Activated naive CD4-positive, alpha-beta T cell treated with Interleukin-2 at 50 U/mL for 16 hours (primary cell): Measurements from ENCODE around the gene FSD2.
A peak's percentile ranks its signal among the peaks of the same experiment; 100 is the strongest.
"Not testable (repeated sequence)": the region's sequence is repeated elsewhere in the genome, so short reads cannot be mapped to it uniquely, and the experiment has no call there.

Source experiments
- DNase-seq: peaks from one replicate; pipeline ENCODE4 v3.0.0-alpha.2; 2020

The FSD2 gene

GRCh38 chr15:82788496-82788895 is 17.4 kb downstream of the FSD2 start:
- DNase-seq = no peak

- DNase-seq = no peak
These were observed 24.5 kb downstream of the FSD2 start for GRCh38 chr15:82781349-82781748.

- DNase-seq = no peak
These were observed 27.1 kb downstream of the FSD2 start for GRCh38 chr15:82778755-82779154.

- DNase-seq = no peak
These were observed 31.4 kb downstream of the FSD2 start for GRCh38 chr15:82774496-82774895.

GRCh38 chr15:82771789-82772607 is 33.9 kb downstream of the FSD2 start:
- no peak for DNase-seq

GRCh38 chr15:82768414-82769054 is 37.3 kb downstream of the FSD2 start:
- DNase-seq = no peak

- DNase-seq = no peak
These were observed 38.6 kb downstream of the FSD2 start for GRCh38 chr15:82767163-82767829.

GRCh38 chr15:82766201-82766600 is 39.7 kb downstream of the FSD2 start:
- DNase-seq = not testable (repeated sequence)

GRCh38 chr15:82764740-82765139 is 41.1 kb downstream of the FSD2 start:
- DNase-seq = no peak

- DNase-seq = no peak
These were observed 41.8 kb downstream of the FSD2 start for GRCh38 chr15:82764117-82764490.

GRCh38 chr15:82763361-82764116 is 42.3 kb downstream of the FSD2 start:
- no peak for DNase-seq

GRCh38 chr15:82751308-82751707 is 54.6 kb downstream of the FSD2 start:
- no peak for DNase-seq

- peak; percentile 9 for DNase-seq
These were observed 55.1 kb downstream of the FSD2 start for GRCh38 chr15:82750831-82751180.

- DNase-seq = peak; percentile 89
These were observed 55.7 kb downstream of the FSD2 start for GRCh38 chr15:82749951-82750830.

GRCh38 chr15:82748315-82748714 is 57.6 kb downstream of the FSD2 start:
- no peak for DNase-seq

GRCh38 chr15:82743810-82744209 is 62.1 kb downstream of the FSD2 start:
- DNase-seq = no peak

- DNase-seq = no peak
These were observed 63.7 kb downstream of the FSD2 start for GRCh38 chr15:82742134-82742533.

- DNase-seq = no peak
These were observed 66.8 kb downstream of the FSD2 start for GRCh38 chr15:82739086-82739485.

GRCh38 chr15:82737975-82738374 is 67.9 kb downstream of the FSD2 start:
- DNase-seq = no peak

GRCh38 chr15:82731527-82731926 is 74.3 kb downstream of the FSD2 start:
- no peak for DNase-seq

GRCh38 chr15:82730022-82730530 is 75.8 kb downstream of the FSD2 start:
- no peak for DNase-seq

GRCh38 chr15:82726816-82727215 is 79.1 kb downstream of the FSD2 start:
- DNase-seq = no peak
